ENCODE data around the gene DEPP1.
A peak's percentile ranks its signal among the peaks of the same experiment; 100 is the strongest.

The DEPP1 gene

GRCh38 chr10:44958898-44959246 lies 19.7 kb downstream of the DEPP1 start:
- peaks cover 10% of the 10 kb centered on the region for H3K79me2 ChIP-seq (ENCODE audit: control insufficient read depth, low read length)
- H3K4me1 ChIP-seq (ENCODE audit: control insufficient read depth, low read length) = peaks cover 47% of the 10 kb centered on the region
- TF ChIP-seq EZH2phosphoT487 (IDR thresholded peaks at IDR 0.05; ENCODE audit: borderline replicate concordance, low read length) = no peak
- TF ChIP-seq CTCF (IDR thresholded peaks at IDR 0.05; ENCODE audit: low read depth, low read length, poor library complexity, severe bottlenecking) = no peak
- H3F3A ChIP-seq (ENCODE audit: control insufficient read depth, insufficient read depth) = 0 out of 2 replicates have a peak, but pooled peaks cover 5% of the 10 kb centered on the region
- no peaks in the 10 kb centered on the region for H3K9me2 ChIP-seq (replicated peaks; ENCODE audit: control insufficient read depth, low read length)
- no peaks in the 10 kb centered on the region for H3K9me3 ChIP-seq (ENCODE audit: control insufficient read depth, insufficient read depth, low read length)
- no peak overlapping the region for H3K27ac ChIP-seq (ENCODE audit: low read depth, low read length)
- H3K36me3 ChIP-seq (ENCODE audit: control insufficient read depth, low read length) = no peaks in the 10 kb centered on the region
- H3K4me2 ChIP-seq (ENCODE audit: low read length) = peak overlapping the region; percentile 81
- peak overlapping the region; percentile 95 for H3K4me3 ChIP-seq (ENCODE audit: low read length)
- no peaks in the 10 kb centered on the region for H3K27me3 ChIP-seq (ENCODE audit: control insufficient read depth, low read length)
- H4K20me1 ChIP-seq (ENCODE audit: control insufficient read depth, insufficient read depth, low read depth, low read length) = no peaks in the 10 kb centered on the region

GRCh38 chr10:44958196-44958897 lies 20.3 kb downstream of the DEPP1 start:
- no peaks in the 10 kb centered on the region for H3K27me3 ChIP-seq (ENCODE audit: control insufficient read depth, low read length)
- H3K4me1 ChIP-seq (ENCODE audit: control insufficient read depth, low read length) = peaks cover 41% of the 10 kb centered on the region
- H3K4me3 ChIP-seq (ENCODE audit: low read length) = peak overlapping the region; percentile 95
- no peaks in the 10 kb centered on the region for H3K36me3 ChIP-seq (ENCODE audit: control insufficient read depth, low read length)
- no peak for TF ChIP-seq EZH2phosphoT487 (IDR thresholded peaks at IDR 0.05; ENCODE audit: borderline replicate concordance, low read length)
- no peak for TF ChIP-seq CTCF (IDR thresholded peaks at IDR 0.05; ENCODE audit: low read depth, low read length, poor library complexity, severe bottlenecking)
- no peaks in the 10 kb centered on the region for H3K9me3 ChIP-seq (ENCODE audit: control insufficient read depth, insufficient read depth, low read length)
- no peaks in the 10 kb centered on the region for H4K20me1 ChIP-seq (ENCODE audit: control insufficient read depth, insufficient read depth, low read depth, low read length)
- H3K79me2 ChIP-seq (ENCODE audit: control insufficient read depth, low read length) = peaks cover 10% of the 10 kb centered on the region
- peak overlapping the region; percentile 81 for H3K4me2 ChIP-seq (ENCODE audit: low read length)
- no peaks in the 10 kb centered on the region for H3K9me2 ChIP-seq (replicated peaks; ENCODE audit: control insufficient read depth, low read length)
- no peak overlapping the region for H3K27ac ChIP-seq (ENCODE audit: low read depth, low read length)
- H3F3A ChIP-seq (ENCODE audit: control insufficient read depth, insufficient read depth) = 0 out of 2 replicates have a peak, but pooled peaks cover 5% of the 10 kb centered on the region

- H3K4me1 ChIP-seq (ENCODE audit: control insufficient read depth, low read length) = peaks cover 33% of the 10 kb centered on the region
- H3K27me3 ChIP-seq (ENCODE audit: control insufficient read depth, low read length) = no peaks in the 10 kb centered on the region
- H4K20me1 ChIP-seq (ENCODE audit: control insufficient read depth, insufficient read depth, low read depth, low read length) = no peaks in the 10 kb centered on the region
- H3K4me2 ChIP-seq (ENCODE audit: low read length) = no peak overlapping the region
- H3K4me3 ChIP-seq (ENCODE audit: low read length) = no peak overlapping the region
- H3K9me2 ChIP-seq (replicated peaks; ENCODE audit: control insufficient read depth, low read length) = no peaks in the 10 kb centered on the region
- H3K27ac ChIP-seq (ENCODE audit: low read depth, low read length) = no peak overlapping the region
- peaks cover 10% of the 10 kb centered on the region for H3K79me2 ChIP-seq (ENCODE audit: control insufficient read depth, low read length)
- H3F3A ChIP-seq (ENCODE audit: control insufficient read depth, insufficient read depth) = 0 out of 2 replicates have a peak, but pooled peaks cover 5% of the 10 kb centered on the region
- TF ChIP-seq EZH2phosphoT487 (IDR thresholded peaks at IDR 0.05; ENCODE audit: borderline replicate concordance, low read length) (no peak), CTCF (IDR thresholded peaks at IDR 0.05; ENCODE audit: low read depth, low read length, poor library complexity, severe bottlenecking) (no peak)
- no peaks in the 10 kb centered on the region for H3K9me3 ChIP-seq (ENCODE audit: control insufficient read depth, insufficient read depth, low read length)
- no peaks in the 10 kb centered on the region for H3K36me3 ChIP-seq (ENCODE audit: control insufficient read depth, low read length)
These were observed 21.6 kb downstream of the DEPP1 start for GRCh38 chr10:44956717-44957706.
